Body of pancreas (tissue), 4 donors: ENCODE data around the gene ANO3.
A peak's percentile ranks its signal among the peaks of the same experiment; 100 is the strongest.

Source experiments
- CTCF ChIP-seq, 7 experiments: fragments of 450-650 bp in 4 of 7; fragments of 200-600 bp in 3 of 7; sonication (generic) in 3 of 7; IDR thresholded peaks; one replicate each; pipeline ENCODE4 v1.5.1; 2016 to 2019; ENCODE audit warnings: antibody characterized with exemption in 7 of 7
- POLR2A ChIP-seq, 3 donors: fragments of 450-650 bp; IDR thresholded peaks; one replicate each; pipeline ENCODE4 v1.6.1; 2016; ENCODE audit warnings: antibody characterized with exemption in 3 of 3, mild to moderate bottlenecking in 2 of 3

- TF ChIP-seq POLR2A (IDR thresholded peaks at IDR 0.05) (no peak), CTCF (IDR thresholded peaks at IDR 0.05) (peak; percentile 41 to 78 (median 68))
Measured at GRCh38 chr11:26649884-26650283, 318.0 kb downstream of the ANO3 start.
